NB4 (cell line): ENCODE results near the gene AIG1.

Experiments
- DNase-seq: peaks from one replicate; pipeline ENCODE4 v3.0.0; 2010; ENCODE audit warnings: low read depth
- H3K4me3 ChIP-seq: one replicate; pipeline ENCODE4 v1.5.1; 2011; ENCODE audit warnings: mild to moderate bottlenecking, low read depth, low read length, moderate library complexity
- MYC ChIP-seq: IDR thresholded peaks from 2 replicates; pipeline ENCODE4 v1.6.1; 2011; ENCODE audit warnings: low read depth, low read length
- POLR2A ChIP-seq: IDR thresholded peaks from 2 replicates; pipeline ENCODE4 v1.6.1; 2011; ENCODE audit warnings: mild to moderate bottlenecking; ENCODE audit not compliant: insufficient read length; ENCODE audit errors: extremely low read depth
- TF ChIP-seq, protein P1 (sequence below): IDR thresholded peaks from one replicate; pipeline ENCODE4 v1.5.1; 2012; ENCODE audit warnings: low read depth, low read length
- TF ChIP-seq, protein P2 (sequence below): IDR thresholded peaks from 2 replicates; pipeline ENCODE4 v1.6.1; 2011; ENCODE audit warnings: low read depth, low read length

AIG1 gene

DNA sequence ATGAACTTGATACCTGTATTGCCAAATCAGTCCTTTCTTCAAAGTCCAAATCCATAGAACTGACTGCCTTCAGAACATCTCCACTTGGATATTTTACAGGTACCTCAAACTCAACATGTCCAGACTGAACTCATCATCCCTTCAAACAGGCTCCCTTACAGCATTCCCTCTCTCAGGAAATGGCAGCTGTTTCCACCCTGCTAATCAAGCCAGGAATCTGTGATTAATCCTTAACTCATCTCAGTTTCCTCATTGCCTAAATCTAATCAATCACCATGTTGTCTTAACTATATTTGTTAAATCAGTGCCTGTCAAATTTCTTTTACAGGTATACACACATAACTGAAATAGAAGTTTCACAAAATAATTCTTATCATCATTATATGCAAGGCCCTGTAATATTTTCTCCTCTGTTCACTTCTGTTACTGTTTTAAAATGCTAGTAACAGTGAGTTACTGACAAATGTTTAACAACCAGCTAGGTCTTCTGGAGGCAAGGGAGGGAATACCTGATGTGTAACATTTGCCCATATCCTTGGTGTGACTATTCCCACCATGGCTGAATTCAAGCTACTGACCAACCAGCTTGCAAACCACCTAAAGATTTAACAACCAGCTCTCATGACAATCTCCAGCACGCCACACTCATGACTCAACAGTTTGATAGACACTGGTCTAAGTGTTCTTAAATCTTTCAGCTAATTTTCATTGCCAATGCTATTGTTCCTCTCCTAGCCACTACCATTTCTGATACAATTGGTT, 264.9 kb downstream of the AIG1 start:
- no peak for DNase-seq
- H3K4me3 ChIP-seq: no peak overlapping the region

GRCh38 chr6:143328876-143329275, 268.2 kb downstream of the AIG1 start:
- no peak for DNase-seq
- no peak overlapping the region for H3K4me3 ChIP-seq
- TF ChIP-seq MYC (no peak), POLR2A (no peak)
- TF ChIP-seq, protein P1, sequence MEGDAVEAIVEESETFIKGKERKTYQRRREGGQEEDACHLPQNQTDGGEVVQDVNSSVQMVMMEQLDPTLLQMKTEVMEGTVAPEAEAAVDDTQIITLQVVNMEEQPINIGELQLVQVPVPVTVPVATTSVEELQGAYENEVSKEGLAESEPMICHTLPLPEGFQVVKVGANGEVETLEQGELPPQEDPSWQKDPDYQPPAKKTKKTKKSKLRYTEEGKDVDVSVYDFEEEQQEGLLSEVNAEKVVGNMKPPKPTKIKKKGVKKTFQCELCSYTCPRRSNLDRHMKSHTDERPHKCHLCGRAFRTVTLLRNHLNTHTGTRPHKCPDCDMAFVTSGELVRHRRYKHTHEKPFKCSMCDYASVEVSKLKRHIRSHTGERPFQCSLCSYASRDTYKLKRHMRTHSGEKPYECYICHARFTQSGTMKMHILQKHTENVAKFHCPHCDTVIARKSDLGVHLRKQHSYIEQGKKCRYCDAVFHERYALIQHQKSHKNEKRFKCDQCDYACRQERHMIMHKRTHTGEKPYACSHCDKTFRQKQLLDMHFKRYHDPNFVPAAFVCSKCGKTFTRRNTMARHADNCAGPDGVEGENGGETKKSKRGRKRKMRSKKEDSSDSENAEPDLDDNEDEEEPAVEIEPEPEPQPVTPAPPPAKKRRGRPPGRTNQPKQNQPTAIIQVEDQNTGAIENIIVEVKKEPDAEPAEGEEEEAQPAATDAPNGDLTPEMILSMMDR: no peak
- TF ChIP-seq, protein P2, sequence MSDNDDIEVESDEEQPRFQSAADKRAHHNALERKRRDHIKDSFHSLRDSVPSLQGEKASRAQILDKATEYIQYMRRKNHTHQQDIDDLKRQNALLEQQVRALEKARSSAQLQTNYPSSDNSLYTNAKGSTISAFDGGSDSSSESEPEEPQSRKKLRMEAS: no peak

More for the DNA sequence above, 264.9 kb downstream of the AIG1 start:
- TF ChIP-seq POLR2A (no peak), MYC (no peak)
- TF ChIP-seq, protein P2: no peak
- TF ChIP-seq, protein P1: no peak

GRCh38 chr6:143329323-143329722, 268.6 kb downstream of the AIG1 start:
- no peak for TF ChIP-seq POLR2A
- no peak for DNase-seq
- H3K4me3 ChIP-seq: no peak overlapping the region

GRCh38 chr6:143331362-143331761, 270.7 kb downstream of the AIG1 start:
- no peak for DNase-seq
- H3K4me3 ChIP-seq: no peak overlapping the region
- TF ChIP-seq, protein P2: no peak
- TF ChIP-seq MYC (no peak), POLR2A (no peak)
- TF ChIP-seq, protein P1: no peak

DNA sequence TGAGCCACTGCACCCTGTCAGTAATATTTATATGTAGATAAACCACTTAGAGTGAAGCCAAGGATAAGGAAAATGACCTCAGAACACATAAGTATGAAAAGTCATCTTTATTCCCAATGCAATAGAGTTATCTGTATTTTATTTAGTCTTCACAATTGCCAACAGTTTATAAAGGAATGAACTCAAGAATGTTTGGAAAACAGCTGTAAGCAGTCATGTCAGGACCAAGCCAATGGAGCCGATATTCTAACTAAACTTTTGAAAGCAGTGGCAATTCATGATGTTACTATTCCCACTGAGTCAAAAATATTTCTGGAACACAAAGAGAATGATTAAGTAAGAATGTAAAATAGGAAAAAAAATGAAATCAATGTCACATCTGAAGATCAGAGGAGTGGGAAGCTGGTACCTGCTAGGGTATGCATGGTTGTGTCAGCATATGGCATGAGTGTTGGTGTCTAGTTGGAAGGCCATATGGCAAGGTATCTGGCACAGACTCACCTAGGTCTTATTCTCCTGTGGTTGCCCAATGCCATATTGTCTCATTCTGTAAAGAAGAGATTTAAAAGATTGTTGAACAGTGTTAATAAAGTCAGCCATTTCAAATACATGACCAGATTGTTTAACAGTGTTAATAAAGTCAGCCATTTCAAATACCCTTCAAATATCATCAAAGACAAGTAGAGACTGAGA, 271.6 kb downstream of the AIG1 start:
- TF ChIP-seq MYC: no peak
- TF ChIP-seq, protein P1: no peak
- TF ChIP-seq, protein P2: no peak
- TF ChIP-seq POLR2A: no peak
- H3K4me3 ChIP-seq: no peak overlapping the region
- no peak for DNase-seq

DNA sequence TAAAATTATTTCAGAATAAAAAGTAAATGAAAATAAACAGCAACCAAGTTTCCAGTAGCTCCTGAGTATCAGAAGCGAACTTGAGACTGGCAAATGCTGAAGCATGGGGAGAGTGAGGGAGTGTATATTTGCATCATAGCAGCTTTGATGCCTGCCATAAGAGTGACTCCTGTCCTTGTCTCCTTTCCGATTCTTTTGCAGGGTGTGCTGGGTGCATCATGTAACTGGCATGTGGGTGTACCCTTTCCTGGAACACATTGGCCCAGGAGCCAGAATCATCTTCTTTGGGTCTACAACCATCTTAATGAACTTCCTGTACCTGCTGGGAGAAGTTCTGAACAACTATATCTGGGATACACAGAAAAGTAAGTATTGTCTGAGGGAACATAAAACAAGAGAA, 272.4 kb downstream of the AIG1 start:
- TF ChIP-seq POLR2A (no peak), MYC (no peak)
- TF ChIP-seq, protein P1: no peak
- TF ChIP-seq, protein P2: no peak
- DNase-seq: no peak
- H3K4me3 ChIP-seq: no peak overlapping the region
